HCT116 (cell line): ENCODE results near the gene CALML3.

Experiments
- ATF3 ChIP-seq: IDR thresholded peaks from 2 replicates; pipeline ENCODE4 v1.6.1; 2012
- CTCF ChIP-seq, 3 experiments: fragments of 200-600 bp in 1 of 3; sonication (generic) in 1 of 3; IDR thresholded peaks in 2 of 3; conservative IDR thresholded peaks in 1 of 3; 2 replicates each; pipeline ENCODE4 v1.5.1; 2012 to 2017; ENCODE audit warnings: low read depth in 2 of 3, low read length in 2 of 3, antibody characterized with exemption in 1 of 3, borderline replicate concordance in 1 of 3, control low read depth in 1 of 3, mild to moderate bottlenecking in 1 of 3, mixed read lengths in 1 of 3, mixed run types in 1 of 3, moderate library complexity in 1 of 3; ENCODE audit not compliant: insufficient read depth in 1 of 3
- ELF1 ChIP-seq: IDR thresholded peaks from 2 replicates; pipeline ENCODE4 v1.6.1; 2012; ENCODE audit warnings: low read depth, borderline replicate concordance
- EZH2 ChIP-seq: fragments of 200-600 bp; sonication (generic); IDR thresholded peaks from 2 replicates; pipeline ENCODE4 v1.6.1; 2017; ENCODE audit warnings: antibody characterized with exemption, mixed run types
- EZH2phosphoT487 ChIP-seq: fragments of 200-600 bp; IDR thresholded peaks from 2 replicates; pipeline ENCODE4 v1.6.1; 2018; ENCODE audit warnings: antibody characterized with exemption, borderline replicate concordance
- JUND ChIP-seq: IDR thresholded peaks from 2 replicates; pipeline ENCODE4 v1.6.1; 2012
- MAX ChIP-seq: IDR thresholded peaks from 2 replicates; pipeline ENCODE4 v1.6.1; 2012
- POLR2A ChIP-seq: IDR thresholded peaks from 2 replicates; pipeline ENCODE4 v1.7.0; 2011; ENCODE audit warnings: borderline replicate concordance; ENCODE audit not compliant: insufficient read depth, insufficient read length; ENCODE audit errors: extremely low read depth
- POLR2AphosphoS5 ChIP-seq: IDR thresholded peaks from 2 replicates; pipeline ENCODE4 v1.6.1; 2011; ENCODE audit warnings: mild to moderate bottlenecking, low read depth, low read length, moderate library complexity
- RAD21 ChIP-seq: IDR thresholded peaks from 2 replicates; pipeline ENCODE4 v1.6.1; 2012; ENCODE audit warnings: low read depth, mild to moderate bottlenecking
- REST ChIP-seq: IDR thresholded peaks from 2 replicates; pipeline ENCODE4 v1.6.1; 2012; ENCODE audit warnings: low read depth
- TCF7L2 ChIP-seq: IDR thresholded peaks from 2 replicates; pipeline ENCODE4 v1.7.0; 2011; ENCODE audit warnings: borderline replicate concordance, inconsistent platforms; ENCODE audit not compliant: insufficient read depth, insufficient read length; ENCODE audit errors: extremely low read depth
- ZFX ChIP-seq: fragments of 450-650 bp; IDR thresholded peaks from 2 replicates; pipeline ENCODE4 v1.6.1; 2017

- no peak for TF ChIP-seq MAX
- no peak for TF ChIP-seq POLR2AphosphoS5
- no peak for TF ChIP-seq JUND
- TF ChIP-seq EZH2 = no peak
- no peak for TF ChIP-seq CTCF (IDR thresholded peaks at IDR 0.05 in 2 of 3, conservative IDR thresholded peaks at IDR 0.05 in 1 of 3; ENCODE audit: borderline replicate concordance in 1 of 3, insufficient read depth in 1 of 3, low read depth in 2 of 3, low read length in 2 of 3)
- no peak for TF ChIP-seq ATF3
- no peak for TF ChIP-seq EZH2phosphoT487
- no peak for TF ChIP-seq REST
- TF ChIP-seq RAD21 = no peak
- TF ChIP-seq POLR2A = no peak
- TF ChIP-seq TCF7L2 = no peak
- TF ChIP-seq ELF1 = no peak
- no peak for TF ChIP-seq ZFX
Observed at GRCh38 chr10:5514226-5514850, 10.4 kb upstream of the CALML3 start.
